Endothelial cell of umbilical vein (primary cell): ENCODE measurements around the gene IL13RA1. TPM values are rescaled to one million over a fixed set of nuclear protein-coding genes. Genes with fewer than 3 reads are reported as not detected.
A peak's percentile ranks its signal among the peaks of the same experiment; 100 is the strongest.

Experiments
- BruUV-seq: library from RNA; stranded (reverse); fragments of 400-500 nt; replicated peaks from 2 replicates; lab custom pipeline; 2021; lab: Mats Ljungman, UMichigan
- CTCF ChIA-PET: fragments of 300-600, 350-600 bp; sonication (Branson Sonifier 250); formaldehyde crosslinking; loops from one replicate; lab custom pipeline; 2021; ENCODE audit warnings: antibody characterized with exemption, inconsistent platforms; lab: Charles Lee
- POLR2A ChIA-PET: fragments of 300-600, 350-600 bp; sonication (Branson Sonifier 250); formaldehyde crosslinking; loops from one replicate; lab custom pipeline; 2021; ENCODE audit warnings: antibody characterized with exemption, inconsistent platforms; lab: Charles Lee
- DNase-seq: peaks from one replicate; pipeline ENCODE4 v3.0.0-alpha.2; 2011; ENCODE audit warnings: low read depth, low spot score
- FAIRE-seq: peaks from 2 replicates; lab custom pipeline; 2011; peaks lifted over from hg19 to GRCh38; lab: Jason Lieb, UNC
- H2AFZ ChIP-seq: 2 replicates; pipeline ENCODE4 v1.6.0; 2012; ENCODE audit warnings: low read depth, low read length, control low read depth, inconsistent platforms
- H3K27ac ChIP-seq: 2 replicates; pipeline ENCODE4 v1.5.1; 2011; ENCODE audit warnings: low read depth, mild to moderate bottlenecking, control low read depth, low read length, moderate library complexity; ENCODE audit not compliant: insufficient read depth
- H3K27me3 ChIP-seq, 2 experiments: 2 replicates each; pipeline versions ENCODE4 v1.6.0 to v1.6.1; 2011; ENCODE audit warnings: low read length in 2 of 2, mixed read lengths in 1 of 2; ENCODE audit not compliant: control insufficient read depth in 2 of 2, insufficient read depth in 2 of 2
- H3K36me3 ChIP-seq, 2 experiments: 2 replicates in 1 of 2; 3 replicates in 1 of 2; pipeline ENCODE4 v1.5.1; 2011; ENCODE audit warnings: low read length in 2 of 2, mild to moderate bottlenecking in 1 of 2, moderate library complexity in 1 of 2; ENCODE audit not compliant: control insufficient read depth in 2 of 2, insufficient read depth in 2 of 2; ENCODE audit errors: extremely low read depth in 1 of 2
- H3K4me1 ChIP-seq: 3 replicates; pipeline ENCODE4 v1.5.1; 2011; ENCODE audit warnings: mild to moderate bottlenecking, low read length; ENCODE audit not compliant: control insufficient read depth, insufficient read depth; ENCODE audit errors: extremely low read depth
- H3K4me2 ChIP-seq: 2 replicates; pipeline ENCODE4 v1.6.1; 2011; ENCODE audit warnings: low read length, control low read depth, mixed read lengths; ENCODE audit not compliant: insufficient read depth
- H3K4me3 ChIP-seq, 3 experiments: fragments of 200-600 bp in 1 of 3; sonication (generic), shearing (Covaris generic) in 1 of 3; replicated peaks in 1 of 3; 2 replicates each; pipeline ENCODE4 v1.5.1; 2011 to 2016; ENCODE audit warnings: control low read depth in 3 of 3, low read length in 3 of 3, mild to moderate bottlenecking in 2 of 3, inconsistent platforms in 1 of 3, low read depth in 1 of 3, moderate library complexity in 1 of 3; ENCODE audit not compliant: insufficient read depth in 1 of 3
- H3K79me2 ChIP-seq: 2 replicates; pipeline ENCODE4 v1.6.0; 2012; ENCODE audit warnings: low read length, inconsistent platforms; ENCODE audit not compliant: control insufficient read depth, insufficient read depth
- H3K9ac ChIP-seq: replicated peaks from 2 replicates; pipeline ENCODE3; 2011; ENCODE audit warnings: low read length, control low read depth; ENCODE audit not compliant: insufficient read depth; ENCODE audit errors: extremely low read depth
- H3K9me1 ChIP-seq: replicated peaks from 3 replicates; pipeline ENCODE4 v1.6.0; 2011; ENCODE audit warnings: mild to moderate bottlenecking, low read length; ENCODE audit not compliant: control insufficient read depth, insufficient read depth; ENCODE audit errors: extremely low read depth
- H3K9me3 ChIP-seq: replicated peaks from 2 replicates; pipeline ENCODE4 v1.5.1; 2012; ENCODE audit warnings: low read length, inconsistent platforms; ENCODE audit not compliant: control insufficient read depth, insufficient read depth
- H4K20me1 ChIP-seq: replicated peaks from 2 replicates; pipeline ENCODE3; 2011; ENCODE audit warnings: mild to moderate bottlenecking, low read length; ENCODE audit not compliant: control insufficient read depth, insufficient read depth; ENCODE audit errors: extremely low read depth
- CTCF ChIP-seq, 2 donors: IDR thresholded peaks; 1 replicate in 1 of 2; 2 replicates in 1 of 2; pipeline ENCODE4 v1.5.1; 2011; ENCODE audit warnings: low read length in 2 of 2, mild to moderate bottlenecking in 2 of 2, moderate library complexity in 2 of 2, control low read depth in 1 of 2, inconsistent platforms in 1 of 2, low read depth in 1 of 2; ENCODE audit not compliant: insufficient read depth in 1 of 2; ENCODE audit errors: extremely low read depth in 1 of 2
- EZH2 ChIP-seq: IDR thresholded peaks from 2 replicates; pipeline ENCODE4 v1.6.1; 2012; ENCODE audit warnings: borderline replicate concordance, low read depth, mild to moderate bottlenecking, moderate library complexity, low read length, inconsistent platforms; ENCODE audit not compliant: severe bottlenecking
- FOS ChIP-seq: IDR thresholded peaks from 2 replicates; pipeline ENCODE4 v1.6.1; 2011; ENCODE audit warnings: mild to moderate bottlenecking, low read length, moderate library complexity, borderline replicate concordance; ENCODE audit not compliant: insufficient read depth
- GATA2 ChIP-seq: IDR thresholded peaks from 2 replicates; pipeline ENCODE4 v1.7.0; 2011; ENCODE audit warnings: low read depth, mild to moderate bottlenecking, moderate library complexity, mixed read lengths, low read length; ENCODE audit not compliant: insufficient read length, insufficient read depth
- JUN ChIP-seq: IDR thresholded peaks from 2 replicates; pipeline ENCODE4 v1.6.1; 2011; ENCODE audit warnings: borderline replicate concordance, low read depth; ENCODE audit not compliant: insufficient read length, insufficient read depth
- MAX ChIP-seq: IDR thresholded peaks from 2 replicates; pipeline ENCODE4 v1.6.1; 2011; ENCODE audit not compliant: insufficient read depth, insufficient read length
- MYC ChIP-seq: IDR thresholded peaks from one replicate; pipeline ENCODE4 v1.6.1; 2011; ENCODE audit warnings: mild to moderate bottlenecking, low read depth, low read length
- POLR2A ChIP-seq: IDR thresholded peaks from 2 replicates; pipeline ENCODE4 v1.6.1; 2012; ENCODE audit warnings: low read depth, mild to moderate bottlenecking, control low read depth, low read length
- POLR2AphosphoS5 ChIP-seq: IDR thresholded peaks from 2 replicates; pipeline ENCODE4 v1.6.1; 2012; ENCODE audit warnings: low read depth, mild to moderate bottlenecking, control low read depth, low read length, moderate library complexity; ENCODE audit not compliant: insufficient read depth
- dilution Hi-C: fragments of 300-500 bp; cut with MboI; formaldehyde crosslinking; loops from one replicate; pipeline ENCODE4 v1.15.0; 2019; ENCODE audit warnings: low sequenced_read_pairs; ENCODE audit not compliant: extremely low pct_ligation_motif_present
- intact Hi-C: fragments of 100-400 bp; cut with micrococcal nuclease; formaldehyde crosslinking; loops from one replicate; pipeline ENCODE4 v1.10.0; 2022
- polyA plus RNA-seq, 4 experiments: library from polyadenylated mRNA; depleted of rRNA in 3 of 4; stranded (reverse) in 3 of 4; unstranded in 1 of 4; fragments of >200 nt; gene quantifications; 2 replicates each; pipeline versions ENCODE4 v1.2.1 to v1.2.3, GENCODE V29; 2011 to 2012; ENCODE audit warnings: missing spikeins in 1 of 4
- total RNA-seq: library from RNA; stranded (reverse); gene quantifications from 2 replicates; pipeline ENCODE4 v1.2.3, GENCODE V29; 2021

The IL13RA1 gene
- total and polyA plus RNA-seq, 2 donors (not counting 3 experiments of a cell fraction or from before 2014, with no cell fraction given) = 40.7 to 61.9 TPM

GRCh38 chrX:118727686-118728339, 407 bp downstream of the IL13RA1 start:
- dilution Hi-C loops (no loop called here), intact Hi-C loops (loop anchor here (1.0 kb wide), 2 partner anchors 24 to 34 kb away; no protein-coding TSS in a partner anchor)
- TF ChIP-seq POLR2A (no peak), GATA2 (no peak), JUN (no peak), EZH2 (no peak), FOS (no peak), MYC (no peak), POLR2AphosphoS5 (no peak), CTCF (IDR thresholded peaks at IDR 0.05; ENCODE audit: extremely low read depth in 1 of 2, insufficient read depth in 1 of 2, low read depth in 1 of 2, low read length in 2 of 2) (no peak), MAX (no peak)
- DNase-seq (peak; percentile 55), FAIRE-seq (peak; percentile 79)
- H2AFZ ChIP-seq = no peak overlapping the region
- CTCF ChIA-PET = interaction anchor here (1.4 kb wide), 1 partner anchor 83 kb away, joined by 4 read pairs; no protein-coding TSS in a partner anchor
- H3K27me3 ChIP-seq = no peaks in the 10 kb centered on the region
- H3K4me2 ChIP-seq = peak overlapping the region; percentile 68
- peaks cover 21% of the 10 kb centered on the region for H3K79me2 ChIP-seq
- H4K20me1 ChIP-seq = no peaks in the 10 kb centered on the region
- H3K4me3 ChIP-seq = peak overlapping the region; percentile 60 to 75 (median 71)
- H3K9ac ChIP-seq = peak overlapping the region; percentile 62
- no peaks in the 10 kb centered on the region for H3K36me3 ChIP-seq
- H3K9me3 ChIP-seq = no peaks in the 10 kb centered on the region
- no TSS peak for BruUV-seq
- no peaks in the 10 kb centered on the region for H3K9me1 ChIP-seq
- H3K4me1 ChIP-seq = peaks cover 37% of the 10 kb centered on the region
- POLR2A ChIA-PET = no interaction called here
- peak overlapping the region; percentile 80 for H3K27ac ChIP-seq
